Gastrocnemius medialis (tissue), 4 donors: Measurements from ENCODE around the gene SLC66A3. TPM values are rescaled to one million over a fixed set of nuclear protein-coding genes. Genes with fewer than 3 reads are reported as not detected.

Source experiments
- ATAC-seq, 2 donors: fragments of 150-250 bp; one replicate each; pipeline ENCODE4 v1.9.1; 2016
- DNase-seq, 2 donors: peaks; one replicate each; pipeline ENCODE4 v3.0.0-alpha.2; 2019
- H3K27ac ChIP-seq, 4 donors: fragments of 200-600 bp; sonication (generic); 1 replicate in 1 of 4; 2 replicates in 3 of 4; pipeline ENCODE4 v1.5.1; 2016 to 2018; ENCODE audit warnings: mild to moderate bottlenecking in 2 of 4, moderate library complexity in 1 of 4
- H3K27me3 ChIP-seq, 3 donors: fragments of 200-600 bp; sonication (generic) in 2 of 3; 1 replicate in 1 of 3; 2 replicates in 2 of 3; pipeline versions ENCODE4 v1.5.1 to v1.6.0; 2016 to 2019; ENCODE audit warnings: mild to moderate bottlenecking in 1 of 3, moderate library complexity in 1 of 3
- H3K36me3 ChIP-seq, 2 donors: fragments of 200-600 bp; sonication (generic) in 1 of 2; one replicate each; pipeline ENCODE4 v1.5.1; 2017 to 2018
- H3K4me1 ChIP-seq, 2 donors: fragments of 200-600 bp; sonication (generic) in 1 of 2; one replicate each; pipeline ENCODE4 v1.5.1; 2016 to 2017; ENCODE audit warnings: mild to moderate bottlenecking in 2 of 2
- H3K4me3 ChIP-seq, 4 donors: fragments of 200-600 bp; sonication (generic) in 3 of 4; 1 replicate in 1 of 4; 2 replicates in 3 of 4; pipeline ENCODE4 v1.5.1; 2016 to 2019; ENCODE audit warnings: mild to moderate bottlenecking in 2 of 4
- H3K9me3 ChIP-seq, 3 donors: fragments of 200-600 bp; sonication (generic) in 2 of 3; 1 replicate in 1 of 3; 2 replicates in 2 of 3; pipeline ENCODE4 v1.5.1; 2016 to 2019
- CTCF ChIP-seq, 5 experiments: fragments of 450-650 bp in 3 of 5; fragments of 200-600 bp in 2 of 5; sonication (generic) in 2 of 5; IDR thresholded peaks in 4 of 5; conservative IDR thresholded peaks in 1 of 5; 1 replicate in 4 of 5; 2 replicates in 1 of 5; pipeline ENCODE4 v1.5.1; 2016 to 2019; ENCODE audit warnings: antibody characterized with exemption in 5 of 5, mild to moderate bottlenecking in 3 of 5, moderate library complexity in 3 of 5
- POLR2A ChIP-seq, 2 donors: fragments of 450-650 bp; IDR thresholded peaks; one replicate each; pipeline ENCODE4 v1.6.1; 2017; ENCODE audit warnings: antibody characterized with exemption in 2 of 2, mild to moderate bottlenecking in 2 of 2, moderate library complexity in 2 of 2
- in situ Hi-C, 4 donors: fragments of 200-750 bp; cut with MboI; loops; one replicate each; pipeline versions ENCODE4 v1.15.0 to v1.8.0; 2017; ENCODE audit warnings: low sequenced_read_pairs in 4 of 4
- intact Hi-C: fragments of 100-400 bp; cut with DNase I; formaldehyde crosslinking; loops from one replicate; pipeline ENCODE4 v1.15.1; 2023; ENCODE audit warnings: low total_unique reads
- total RNA-seq, 4 donors: library from RNA; depleted of rRNA; stranded (reverse); fragments of >200 nt; gene quantifications; one replicate each; pipeline versions ENCODE4 v1.1.0 to v1.2.3, GENCODE V29; 2016

SLC66A3 gene
- total RNA-seq, 4 donors from 2014 or later = 10.6 to 29.2 (median 16.0) TPM

GRCh38 chr2:11182951-11183350, 27.7 kb downstream of the SLC66A3 start:
- H3K9me3 ChIP-seq = no peaks in the 10 kb centered on the region
- no peak for DNase-seq
- no peaks in the 10 kb centered on the region for H3K27me3 ChIP-seq
- peaks cover 0 to 48% of the 10 kb centered on the region in 2 donors for H3K36me3 ChIP-seq
- H3K27ac ChIP-seq = no peak overlapping the region
- in situ Hi-C loops = no loop called here
- no peaks in the 10 kb centered on the region for H3K4me1 ChIP-seq
- ATAC-seq = no peak
- TF ChIP-seq POLR2A (IDR thresholded peaks at IDR 0.05) (no peak), CTCF (IDR thresholded peaks at IDR 0.05 in 4 of 5, conservative IDR thresholded peaks at IDR 0.05 in 1 of 5) (no peak)
- intact Hi-C loops = no loop called here
- no peak overlapping the region for H3K4me3 ChIP-seq

DNA sequence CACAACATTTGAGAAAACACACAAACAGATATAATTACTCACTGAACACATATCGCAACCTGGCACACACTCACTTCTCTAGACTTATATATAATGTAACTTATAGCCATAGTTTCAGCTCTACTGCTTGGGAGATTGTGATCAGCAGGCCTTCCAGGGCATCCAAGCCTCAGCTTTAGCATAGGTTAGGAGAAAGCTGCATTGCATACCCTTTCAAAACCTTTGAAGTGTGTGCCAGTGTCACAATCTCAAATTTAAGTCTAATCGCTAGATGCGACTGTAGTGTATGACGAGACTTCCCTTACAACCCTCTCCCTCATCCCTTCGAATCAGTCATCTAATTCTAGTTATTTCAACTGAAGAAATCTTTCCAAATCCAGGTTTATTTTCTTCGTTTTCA, 30.9 kb downstream of the SLC66A3 start:
- H3K27ac ChIP-seq = no peak overlapping the region
- H3K27me3 ChIP-seq = no peaks in the 10 kb centered on the region
- intact Hi-C loops = no loop called here
- peaks cover 0 to 51% of the 10 kb centered on the region in 2 donors for H3K36me3 ChIP-seq
- H3K9me3 ChIP-seq = no peaks in the 10 kb centered on the region
- no peak overlapping the region for H3K4me3 ChIP-seq
- DNase-seq = no peak
- no peak for ATAC-seq
- in situ Hi-C loops = no loop called here
- TF ChIP-seq POLR2A (IDR thresholded peaks at IDR 0.05) (no peak), CTCF (IDR thresholded peaks at IDR 0.05 in 4 of 5, conservative IDR thresholded peaks at IDR 0.05 in 1 of 5) (no peak)
- no peaks in the 10 kb centered on the region for H3K4me1 ChIP-seq

GRCh38 chr2:11187083-11187619, 31.9 kb downstream of the SLC66A3 start:
- Histone ChIP-seq H3K36me3 (peaks cover 0 to 57% of the 10 kb centered on the region in 2 donors), H3K27me3 (no peaks in the 10 kb centered on the region), H3K4me3 (no peak overlapping the region), H3K9me3 (no peaks in the 10 kb centered on the region), H3K27ac (no peak overlapping the region), H3K4me1 (no peaks in the 10 kb centered on the region)
- no peak for TF ChIP-seq POLR2A (IDR thresholded peaks at IDR 0.05)
- TF ChIP-seq CTCF (IDR thresholded peaks at IDR 0.05 in 4 of 5, conservative IDR thresholded peaks at IDR 0.05 in 1 of 5) = no peak
- in situ Hi-C loops (no loop called here), intact Hi-C loops (no loop called here)
- no peak for DNase-seq
- no peak for ATAC-seq

GRCh38 chr2:11187731-11188130, 32.5 kb downstream of the SLC66A3 start:
- in situ Hi-C loops (no loop called here), intact Hi-C loops (no loop called here)
- H3K9me3 ChIP-seq = no peaks in the 10 kb centered on the region
- no peak for TF ChIP-seq CTCF (IDR thresholded peaks at IDR 0.05 in 4 of 5, conservative IDR thresholded peaks at IDR 0.05 in 1 of 5)
- TF ChIP-seq POLR2A (IDR thresholded peaks at IDR 0.05) = no peak
- DNase-seq = no peak
- H3K4me1 ChIP-seq = no peaks in the 10 kb centered on the region
- H3K36me3 ChIP-seq = peaks cover 0 to 57% of the 10 kb centered on the region in 2 donors
- no peaks in the 10 kb centered on the region for H3K27me3 ChIP-seq
- no peak overlapping the region for H3K27ac ChIP-seq
- no peak overlapping the region for H3K4me3 ChIP-seq
- ATAC-seq = no peak

DNA sequence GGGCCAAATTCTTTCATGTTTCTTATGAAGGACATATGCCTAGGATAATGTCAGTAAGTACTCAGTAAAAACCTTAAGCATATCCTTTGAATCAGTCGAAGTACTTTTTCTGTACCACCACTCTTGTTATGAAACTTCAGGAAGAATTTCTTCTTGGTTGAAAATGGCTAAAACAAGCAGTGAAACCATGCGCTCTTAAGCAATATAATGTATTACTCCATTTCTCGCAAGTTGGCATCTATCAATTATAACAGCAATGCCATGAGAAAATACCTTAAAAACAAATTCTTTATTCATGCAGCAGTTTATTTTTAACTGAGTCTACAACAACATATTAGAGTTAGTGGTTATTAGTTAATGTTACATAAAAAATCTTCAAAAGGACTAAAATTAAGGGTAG, 41.0 kb downstream of the SLC66A3 start:
- peaks cover 4 to 79% of the 10 kb centered on the region in 2 donors for H3K36me3 ChIP-seq
- H3K9me3 ChIP-seq = no peaks in the 10 kb centered on the region
- H3K4me3 ChIP-seq = no peak overlapping the region
- TF ChIP-seq CTCF (IDR thresholded peaks at IDR 0.05 in 4 of 5, conservative IDR thresholded peaks at IDR 0.05 in 1 of 5) = no peak
- TF ChIP-seq POLR2A (IDR thresholded peaks at IDR 0.05) = no peak
- H3K27me3 ChIP-seq = no peaks in the 10 kb centered on the region
- no peak for DNase-seq
- in situ Hi-C loops = no loop called here
- no peak for ATAC-seq
- no peak overlapping the region for H3K27ac ChIP-seq
- intact Hi-C loops = no loop called here
- peaks cover 0 to 6% of the 10 kb centered on the region in 2 donors for H3K4me1 ChIP-seq
